ENCODE data around the gene CCDC28B.

Gene CCDC28B

DNA sequence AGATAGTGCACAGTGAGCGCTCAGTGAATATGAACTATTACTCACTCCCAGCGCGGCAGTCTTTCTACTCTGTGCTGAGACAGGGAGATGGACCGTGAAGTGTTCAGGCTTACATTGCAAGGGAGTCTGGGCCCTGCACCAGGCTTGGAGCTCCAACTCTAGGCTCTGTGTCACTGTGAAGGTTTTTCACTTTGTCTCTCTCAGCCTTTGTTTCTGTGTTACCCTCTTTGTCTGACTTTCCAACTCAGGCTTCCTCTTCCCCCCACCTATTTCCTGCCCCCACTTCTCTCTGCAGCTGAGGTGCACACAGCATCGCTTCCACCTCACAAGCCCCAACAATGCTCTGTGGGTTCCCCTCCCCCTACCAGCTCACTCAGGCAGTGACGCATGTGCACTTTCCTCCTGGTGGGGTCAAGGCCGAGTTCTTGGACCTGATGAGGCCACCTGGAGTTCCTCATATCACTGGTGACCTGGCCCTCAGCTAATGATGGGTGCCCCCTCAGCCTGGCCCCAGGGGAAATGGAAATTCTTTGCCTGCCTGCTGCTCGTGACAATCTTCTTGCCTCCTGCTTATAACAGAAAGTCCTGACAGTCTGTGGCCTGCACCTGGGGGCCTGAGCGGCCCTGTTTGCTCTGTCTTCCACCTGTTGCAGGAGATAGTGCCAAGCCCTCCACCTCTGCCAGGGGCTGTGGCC, 49.6 kb downstream of the CCDC28B start:
- no peak for DNase-seq

GRCh38 chr1:32250893-32251716, 50.7 kb downstream of the CCDC28B start, which contains the start of gene LCK:
TSS of gene LCK (plus strand) at chr1:32251265. CDS start at chr1:32274330, 23,065 bp downstream.
- no peak for DNase-seq
